Endothelial cell of umbilical vein (primary cell): ENCODE measurements around the gene TCEAL2. TPM values are rescaled to one million over a fixed set of nuclear protein-coding genes. Genes with fewer than 3 reads are reported as not detected.
"Not testable (repeated sequence)": the region's sequence is repeated elsewhere in the genome, so short reads cannot be mapped to it uniquely, and the experiment has no call there.

ENCODE experiments used
- Bru-seq: library from RNA; stranded (reverse); fragments of 400-500 nt; gene quantifications from one replicate; lab custom pipeline; 2021; lab: Mats Ljungman, UMichigan
- BruChase-seq, 2 experiments: library from RNA; stranded (reverse); fragments of 400-500 nt; gene quantifications; one replicate each; lab custom pipeline; 2021; lab: Mats Ljungman, UMichigan
- BruUV-seq: library from RNA; stranded (reverse); fragments of 400-500 nt; replicated peaks from 2 replicates; lab custom pipeline; 2021; lab: Mats Ljungman, UMichigan
- CTCF ChIA-PET: fragments of 300-600, 350-600 bp; sonication (Branson Sonifier 250); formaldehyde crosslinking; loops from one replicate; lab custom pipeline; 2021; ENCODE audit warnings: antibody characterized with exemption, inconsistent platforms; lab: Charles Lee
- POLR2A ChIA-PET: fragments of 300-600, 350-600 bp; sonication (Branson Sonifier 250); formaldehyde crosslinking; loops from one replicate; lab custom pipeline; 2021; ENCODE audit warnings: antibody characterized with exemption, inconsistent platforms; lab: Charles Lee
- DNase-seq: peaks from one replicate; pipeline ENCODE4 v3.0.0-alpha.2; 2011; ENCODE audit warnings: low read depth, low spot score
- FAIRE-seq: peaks from 2 replicates; lab custom pipeline; 2011; peaks lifted over from hg19 to GRCh38; lab: Jason Lieb, UNC
- H2AFZ ChIP-seq: 2 replicates; pipeline ENCODE4 v1.6.0; 2012; ENCODE audit warnings: low read depth, low read length, control low read depth, inconsistent platforms
- H3K27ac ChIP-seq: 2 replicates; pipeline ENCODE4 v1.5.1; 2011; ENCODE audit warnings: low read depth, mild to moderate bottlenecking, control low read depth, low read length, moderate library complexity; ENCODE audit not compliant: insufficient read depth
- H3K27me3 ChIP-seq, 2 experiments: 2 replicates each; pipeline versions ENCODE4 v1.6.0 to v1.6.1; 2011; ENCODE audit warnings: low read length in 2 of 2, mixed read lengths in 1 of 2; ENCODE audit not compliant: control insufficient read depth in 2 of 2, insufficient read depth in 2 of 2
- H3K36me3 ChIP-seq, 2 experiments: 2 replicates in 1 of 2; 3 replicates in 1 of 2; pipeline ENCODE4 v1.5.1; 2011; ENCODE audit warnings: low read length in 2 of 2, mild to moderate bottlenecking in 1 of 2, moderate library complexity in 1 of 2; ENCODE audit not compliant: control insufficient read depth in 2 of 2, insufficient read depth in 2 of 2; ENCODE audit errors: extremely low read depth in 1 of 2
- H3K4me1 ChIP-seq: 3 replicates; pipeline ENCODE4 v1.5.1; 2011; ENCODE audit warnings: mild to moderate bottlenecking, low read length; ENCODE audit not compliant: control insufficient read depth, insufficient read depth; ENCODE audit errors: extremely low read depth
- H3K4me2 ChIP-seq: 2 replicates; pipeline ENCODE4 v1.6.1; 2011; ENCODE audit warnings: low read length, control low read depth, mixed read lengths; ENCODE audit not compliant: insufficient read depth
- H3K4me3 ChIP-seq, 3 experiments: fragments of 200-600 bp in 1 of 3; sonication (generic), shearing (Covaris generic) in 1 of 3; replicated peaks in 1 of 3; 2 replicates each; pipeline ENCODE4 v1.5.1; 2011 to 2016; ENCODE audit warnings: control low read depth in 3 of 3, low read length in 3 of 3, mild to moderate bottlenecking in 2 of 3, inconsistent platforms in 1 of 3, low read depth in 1 of 3, moderate library complexity in 1 of 3; ENCODE audit not compliant: insufficient read depth in 1 of 3
- H3K79me2 ChIP-seq: 2 replicates; pipeline ENCODE4 v1.6.0; 2012; ENCODE audit warnings: low read length, inconsistent platforms; ENCODE audit not compliant: control insufficient read depth, insufficient read depth
- H3K9ac ChIP-seq: replicated peaks from 2 replicates; pipeline ENCODE3; 2011; ENCODE audit warnings: low read length, control low read depth; ENCODE audit not compliant: insufficient read depth; ENCODE audit errors: extremely low read depth
- H3K9me1 ChIP-seq: replicated peaks from 3 replicates; pipeline ENCODE4 v1.6.0; 2011; ENCODE audit warnings: mild to moderate bottlenecking, low read length; ENCODE audit not compliant: control insufficient read depth, insufficient read depth; ENCODE audit errors: extremely low read depth
- H3K9me3 ChIP-seq: replicated peaks from 2 replicates; pipeline ENCODE4 v1.5.1; 2012; ENCODE audit warnings: low read length, inconsistent platforms; ENCODE audit not compliant: control insufficient read depth, insufficient read depth
- H4K20me1 ChIP-seq: replicated peaks from 2 replicates; pipeline ENCODE3; 2011; ENCODE audit warnings: mild to moderate bottlenecking, low read length; ENCODE audit not compliant: control insufficient read depth, insufficient read depth; ENCODE audit errors: extremely low read depth
- EZH2 ChIP-seq: IDR thresholded peaks from 2 replicates; pipeline ENCODE4 v1.6.1; 2012; ENCODE audit warnings: borderline replicate concordance, low read depth, mild to moderate bottlenecking, moderate library complexity, low read length, inconsistent platforms; ENCODE audit not compliant: severe bottlenecking
- FOS ChIP-seq: IDR thresholded peaks from 2 replicates; pipeline ENCODE4 v1.6.1; 2011; ENCODE audit warnings: mild to moderate bottlenecking, low read length, moderate library complexity, borderline replicate concordance; ENCODE audit not compliant: insufficient read depth
- GATA2 ChIP-seq: IDR thresholded peaks from 2 replicates; pipeline ENCODE4 v1.7.0; 2011; ENCODE audit warnings: low read depth, mild to moderate bottlenecking, moderate library complexity, mixed read lengths, low read length; ENCODE audit not compliant: insufficient read length, insufficient read depth
- MYC ChIP-seq: IDR thresholded peaks from one replicate; pipeline ENCODE4 v1.6.1; 2011; ENCODE audit warnings: mild to moderate bottlenecking, low read depth, low read length
- POLR2A ChIP-seq: IDR thresholded peaks from 2 replicates; pipeline ENCODE4 v1.6.1; 2012; ENCODE audit warnings: low read depth, mild to moderate bottlenecking, control low read depth, low read length
- dilution Hi-C: fragments of 300-500 bp; cut with MboI; formaldehyde crosslinking; loops from one replicate; pipeline ENCODE4 v1.15.0; 2019; ENCODE audit warnings: low sequenced_read_pairs; ENCODE audit not compliant: extremely low pct_ligation_motif_present
- intact Hi-C: fragments of 100-400 bp; cut with micrococcal nuclease; formaldehyde crosslinking; loops from one replicate; pipeline ENCODE4 v1.10.0; 2022
- long read RNA-seq: library from polyadenylated mRNA; stranded (forward); transcript quantifications from one replicate; pipeline ENCODE4 v2.0.0, GENCODE V29; 2021
- polyA minus RNA-seq, 3 experiments: library from RNA; depleted of rRNA, polyadenylated mRNA; stranded (reverse); fragments of >200 nt; gene quantifications; 1 replicate in 1 of 3; 2 replicates in 2 of 3; pipeline ENCODE4 v1.2.3, GENCODE V29; 2011
- polyA plus RNA-seq, 4 experiments: library from polyadenylated mRNA; depleted of rRNA in 3 of 4; stranded (reverse) in 3 of 4; unstranded in 1 of 4; fragments of >200 nt; gene quantifications; 2 replicates each; pipeline versions ENCODE4 v1.2.1 to v1.2.3, GENCODE V29; 2011 to 2012; ENCODE audit warnings: missing spikeins in 1 of 4
- total RNA-seq: library from RNA; stranded (reverse); gene quantifications from 2 replicates; pipeline ENCODE4 v1.2.3, GENCODE V29; 2021
- TF ChIP-seq, protein P1 (sequence below): IDR thresholded peaks from 2 replicates; pipeline ENCODE4 v1.6.1; 2011; ENCODE audit not compliant: insufficient read depth, insufficient read length

TCEAL2 gene
- total RNA-seq (not detected in 2 replicates), polyA plus RNA-seq (not detected in 2 replicates), polyA minus RNA-seq (not detected in 2 replicates), Bru-seq, nascent RNA (not detected), BruChase-seq, experiment 1, labeled RNA remaining after a 6-hour chase (not detected), BruChase-seq, experiment 2, labeled RNA remaining after a 2-hour chase (not detected)
- not detected in 2 replicates for polyA plus RNA-seq (2011; cell fraction: cytosol; rRNA removed)
- not detected in 2 replicates for polyA plus RNA-seq (2011; cell fraction: nucleus; rRNA removed)
- polyA plus RNA-seq (2012), result 0.19 TPM in 1 of 2 replicates, not detected in the other
- polyA minus RNA-seq (2011; cell fraction: cytosol; rRNA and poly(A)+ RNA removed), result not detected
- polyA minus RNA-seq (2011; cell fraction: nucleus; rRNA and poly(A)+ RNA removed), result not detected in 2 replicates
- long read RNA-seq, result 0 reads

DNA sequence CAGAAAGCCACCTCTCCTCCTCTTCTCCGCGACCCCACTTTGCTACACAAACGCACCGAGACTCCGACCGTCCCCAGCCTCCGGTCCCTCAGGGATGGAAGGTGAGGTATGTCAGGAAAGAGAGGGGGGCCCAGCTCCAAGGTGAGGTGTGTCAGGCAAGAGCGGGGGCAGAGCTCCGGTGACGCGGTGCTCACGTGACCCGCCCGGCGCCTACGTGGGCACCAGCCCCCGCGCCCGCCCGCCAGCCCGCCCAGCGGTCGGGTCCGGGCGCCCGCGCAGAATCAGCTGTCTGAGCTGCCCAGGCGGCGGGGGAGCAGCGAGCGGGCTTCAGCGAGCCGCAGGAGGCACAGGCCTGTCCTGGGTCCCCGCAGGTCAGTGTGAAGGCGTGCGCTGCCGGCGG lies at the start of gene TCEAL2:
Gene TCEAL2, plus strand, starts transcription at position 244 of the 400 bp plus-strand sequence. CDS start 1,152 bp downstream, outside the sequence.
- H4K20me1 ChIP-seq, POLR2A ChIA-PET, FAIRE-seq, H3K27ac ChIP-seq, H3K9me3 ChIP-seq, intact Hi-C loops, H3K9me1 ChIP-seq, H3K4me1 ChIP-seq, H3K4me3 ChIP-seq, H3K4me2 ChIP-seq, dilution Hi-C loops, H3K36me3 ChIP-seq, H3K9ac ChIP-seq, DNase-seq, H2AFZ ChIP-seq, BruUV-seq, H3K79me2 ChIP-seq, CTCF ChIA-PET: not testable (repeated sequence)
- H3K27me3 ChIP-seq, result peaks cover 2 to 12% of the 10 kb centered on the region in 2 experiments

DNA sequence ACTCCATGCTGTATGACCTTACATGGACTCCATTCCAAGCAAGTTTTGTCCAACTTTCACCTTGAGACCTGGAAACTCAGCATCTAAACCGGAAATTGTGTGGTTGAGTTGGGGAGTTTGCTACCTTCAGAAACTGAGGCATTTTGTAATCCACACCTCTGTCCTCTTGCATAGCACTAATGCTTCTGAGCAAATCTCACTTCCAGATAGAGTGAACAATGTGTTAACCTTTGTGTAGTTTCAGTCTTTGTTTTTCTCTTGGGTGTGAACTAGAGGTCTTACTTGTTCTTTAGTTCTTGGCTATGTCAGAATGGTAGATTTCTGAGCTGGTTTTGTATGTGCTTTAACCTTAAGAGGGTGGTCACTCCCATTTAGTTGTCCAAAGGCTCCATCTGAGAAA lies 48.1 kb upstream of the TCEAL2 start:
- H3K4me3 ChIP-seq, result no peak overlapping the region
- H3K9me1 ChIP-seq, result no peaks in the 10 kb centered on the region
- no peak overlapping the region for H2AFZ ChIP-seq
- no peak overlapping the region for H3K9ac ChIP-seq
- H4K20me1 ChIP-seq, result no peaks in the 10 kb centered on the region
- no peak for DNase-seq
- no peak overlapping the region for H3K27ac ChIP-seq
- no peaks in the 10 kb centered on the region for H3K36me3 ChIP-seq
- POLR2A ChIA-PET, result no interaction called here
- intact Hi-C loops (no loop called here), dilution Hi-C loops (no loop called here)
- H3K4me1 ChIP-seq, result no peaks in the 10 kb centered on the region
- no TSS peak for BruUV-seq
- no peak for FAIRE-seq
- TF ChIP-seq FOS (no peak), GATA2 (no peak), POLR2A (no peak), EZH2 (no peak), MYC (no peak)
- TF ChIP-seq, protein P1, sequence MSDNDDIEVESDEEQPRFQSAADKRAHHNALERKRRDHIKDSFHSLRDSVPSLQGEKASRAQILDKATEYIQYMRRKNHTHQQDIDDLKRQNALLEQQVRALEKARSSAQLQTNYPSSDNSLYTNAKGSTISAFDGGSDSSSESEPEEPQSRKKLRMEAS, result no peak
- no peak overlapping the region for H3K4me2 ChIP-seq
- H3K79me2 ChIP-seq, result no peaks in the 10 kb centered on the region
- CTCF ChIA-PET, result no interaction called here
- H3K9me3 ChIP-seq, result no peaks in the 10 kb centered on the region
- no peaks in the 10 kb centered on the region for H3K27me3 ChIP-seq
